Muscle layer of colon (tissue), 2 donors: ENCODE results near the gene PRDM8.

Experiments
- H3K27ac ChIP-seq: one replicate; pipeline ENCODE4 v1.7.0; 2013; ENCODE audit warnings: low read depth, mild to moderate bottlenecking, low read length, moderate library complexity
- H3K27me3 ChIP-seq, 2 donors: one replicate each; pipeline ENCODE4 v1.7.0; 2013; ENCODE audit warnings: low read length in 2 of 2, mild to moderate bottlenecking in 2 of 2; ENCODE audit not compliant: insufficient read depth in 2 of 2, control insufficient read depth in 1 of 2
- H3K36me3 ChIP-seq: one replicate; pipeline ENCODE4 v1.7.0; 2013; ENCODE audit warnings: mild to moderate bottlenecking, low read length; ENCODE audit not compliant: insufficient read depth
- H3K4me1 ChIP-seq: one replicate; pipeline ENCODE4 v1.7.0; 2013; ENCODE audit warnings: mild to moderate bottlenecking, low read length; ENCODE audit not compliant: insufficient read depth
- H3K4me3 ChIP-seq, 2 donors: one replicate each; pipeline ENCODE4 v1.7.0; 2013; ENCODE audit warnings: low read length in 2 of 2, low read depth in 1 of 2, mild to moderate bottlenecking in 1 of 2, moderate library complexity in 1 of 2
- H3K9ac ChIP-seq: one replicate; pipeline ENCODE4 v1.7.0; 2013; ENCODE audit warnings: low read length
- H3K9me3 ChIP-seq: one replicate; pipeline ENCODE4 v1.7.0; 2013; ENCODE audit warnings: mild to moderate bottlenecking, low read length
- donor health status: abdominal sarcoma.
- donor health status: Adenocarcinoma of cecum.

The PRDM8 gene

DNA sequence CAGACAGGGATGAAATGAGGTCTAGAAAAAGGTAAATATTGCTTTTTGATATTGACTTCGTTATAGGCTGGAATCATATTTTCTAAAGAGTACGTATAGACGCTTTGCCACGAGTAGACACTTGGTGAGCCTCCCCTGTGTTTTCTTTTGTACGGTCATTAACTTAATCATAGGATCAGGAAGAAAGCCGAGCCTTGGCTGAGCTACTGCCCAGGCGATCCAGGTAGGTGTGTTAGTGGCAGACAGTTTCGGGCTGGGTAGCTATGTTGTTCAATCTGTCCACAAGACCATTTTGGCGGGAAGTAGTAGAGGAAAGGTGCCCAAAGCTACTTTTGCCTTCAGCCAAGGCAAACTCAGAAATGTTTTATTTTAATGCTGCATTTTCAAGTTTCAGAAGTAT lies 8.8 kb downstream of the PRDM8 start:
- Histone ChIP-seq H3K27me3 (no peaks in the 10 kb centered on the region), H3K36me3 (no peaks in the 10 kb centered on the region), H3K4me1 (no peaks in the 10 kb centered on the region), H3K9me3 (no peaks in the 10 kb centered on the region), H3K9ac (no peak overlapping the region), H3K27ac (no peak overlapping the region), H3K4me3 (no peak overlapping the region)

GRCh38 chr4:80206521-80207171 lies 9.3 kb downstream of the PRDM8 start:
- no peak overlapping the region for H3K9ac ChIP-seq

GRCh38 chr4:80207172-80207583 lies 9.9 kb downstream of the PRDM8 start:
- H3K27me3 ChIP-seq, result no peaks in the 10 kb centered on the region
- no peaks in the 10 kb centered on the region for H3K9me3 ChIP-seq
- H3K4me1 ChIP-seq, result no peaks in the 10 kb centered on the region
- no peak overlapping the region for H3K4me3 ChIP-seq
- H3K9ac ChIP-seq, result no peak overlapping the region
- H3K36me3 ChIP-seq, result no peaks in the 10 kb centered on the region
- no peak overlapping the region for H3K27ac ChIP-seq

More at GRCh38 chr4:80206521-80207171, 9.3 kb downstream of the PRDM8 start:
- H3K36me3 ChIP-seq, result no peaks in the 10 kb centered on the region
- no peak overlapping the region for H3K27ac ChIP-seq
- no peak overlapping the region for H3K4me3 ChIP-seq
- no peaks in the 10 kb centered on the region for H3K4me1 ChIP-seq
- no peaks in the 10 kb centered on the region for H3K9me3 ChIP-seq
- no peaks in the 10 kb centered on the region for H3K27me3 ChIP-seq

DNA sequence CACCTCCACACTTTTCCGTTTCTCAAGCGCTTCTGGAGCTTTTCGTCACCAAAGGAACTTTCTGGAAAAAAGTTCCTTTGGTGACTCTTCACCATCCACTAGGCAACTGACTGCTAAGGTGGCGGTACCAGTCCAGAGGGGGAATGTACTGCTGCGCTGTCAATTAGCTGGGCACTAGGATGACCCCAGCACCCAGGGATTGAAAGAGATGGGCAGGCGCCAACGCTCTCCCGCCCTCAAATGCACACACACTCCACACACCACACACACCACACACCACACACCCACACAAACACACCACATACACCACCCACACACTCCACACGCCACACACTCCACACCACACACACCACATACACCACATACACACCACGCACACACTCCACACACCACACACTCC lies 10.4 kb downstream of the PRDM8 start:
- no peaks in the 10 kb centered on the region for H3K36me3 ChIP-seq
- H3K4me1 ChIP-seq, result no peaks in the 10 kb centered on the region
- no peak overlapping the region for H3K4me3 ChIP-seq
- H3K9ac ChIP-seq, result no peak overlapping the region
- H3K27me3 ChIP-seq, result no peaks in the 10 kb centered on the region
- no peak overlapping the region for H3K27ac ChIP-seq
- no peaks in the 10 kb centered on the region for H3K9me3 ChIP-seq

DNA sequence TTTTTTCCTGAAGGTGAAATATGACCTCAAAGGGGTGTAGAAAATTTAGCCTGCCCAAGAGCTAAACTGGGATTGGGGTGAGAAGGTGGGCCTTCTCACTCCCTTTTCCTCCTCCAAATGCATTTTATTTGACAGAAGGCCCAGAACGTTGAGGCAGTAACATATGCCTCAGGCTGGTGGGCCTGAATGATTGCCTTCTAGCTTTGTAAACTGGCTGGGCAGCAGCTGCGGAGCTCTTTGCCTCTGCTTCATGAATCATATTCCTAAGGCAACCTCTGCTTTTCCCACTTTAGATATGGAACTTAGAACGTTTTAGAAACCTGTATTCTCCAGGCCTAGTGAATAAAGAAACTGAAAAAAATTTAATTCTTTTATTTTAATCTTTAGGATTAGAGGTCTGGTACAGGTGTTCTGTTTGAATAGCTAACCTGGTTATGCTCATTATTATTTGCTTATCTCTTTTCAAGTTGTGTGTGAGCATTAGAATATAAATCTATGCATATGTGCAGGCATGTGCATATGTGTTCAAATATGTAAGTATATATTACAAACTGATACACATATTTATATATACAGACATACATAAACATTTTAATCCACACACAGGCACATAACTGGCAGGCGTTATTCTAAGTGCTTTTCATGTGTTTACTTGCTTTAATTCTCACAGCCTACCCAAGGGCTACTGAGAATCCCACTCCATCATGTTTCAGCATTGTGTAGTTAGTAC lies 11.5 kb downstream of the PRDM8 start:
- H3K4me3 ChIP-seq, result no peak overlapping the region
- H3K36me3 ChIP-seq, result no peaks in the 10 kb centered on the region
- H3K27me3 ChIP-seq, result no peaks in the 10 kb centered on the region
- no peaks in the 10 kb centered on the region for H3K4me1 ChIP-seq
- no peak overlapping the region for H3K27ac ChIP-seq
- no peaks in the 10 kb centered on the region for H3K9me3 ChIP-seq
- H3K9ac ChIP-seq, result no peak overlapping the region

DNA sequence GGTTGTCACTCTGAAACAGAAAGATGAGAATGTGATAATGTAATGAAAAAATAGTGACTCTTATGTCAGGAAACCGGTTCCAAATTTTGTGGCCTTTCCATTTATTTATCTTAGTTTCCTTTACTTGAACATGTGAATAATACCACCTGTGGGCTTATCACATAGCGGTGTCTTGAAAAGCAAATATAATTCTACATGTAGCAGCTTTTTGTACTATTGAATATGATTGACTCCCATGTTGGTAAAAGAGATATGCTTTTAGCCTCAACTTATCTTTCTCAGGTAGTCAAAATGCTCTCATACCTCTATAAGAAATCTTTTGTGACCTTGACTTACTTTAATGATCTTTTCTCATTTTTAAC lies 12.0 kb downstream of the PRDM8 start:
- Histone ChIP-seq H3K4me3 (no peak overlapping the region), H3K9me3 (no peaks in the 10 kb centered on the region), H3K9ac (no peak overlapping the region), H3K4me1 (no peaks in the 10 kb centered on the region), H3K27me3 (no peaks in the 10 kb centered on the region), H3K27ac (no peak overlapping the region), H3K36me3 (no peaks in the 10 kb centered on the region)

- Histone ChIP-seq H3K27ac (no peak overlapping the region), H3K9me3 (no peaks in the 10 kb centered on the region), H3K9ac (no peak overlapping the region), H3K4me3 (no peak overlapping the region), H3K27me3 (no peaks in the 10 kb centered on the region), H3K4me1 (no peaks in the 10 kb centered on the region), H3K36me3 (no peaks in the 10 kb centered on the region)
Observed at GRCh38 chr4:80210549-80210948, 13.2 kb downstream of the PRDM8 start.

GRCh38 chr4:80213117-80213815 lies 16.0 kb downstream of the PRDM8 start:
- Histone ChIP-seq H3K27ac (no peak overlapping the region), H3K36me3 (no peaks in the 10 kb centered on the region), H3K4me1 (no peaks in the 10 kb centered on the region), H3K27me3 (no peaks in the 10 kb centered on the region), H3K9ac (no peak overlapping the region), H3K9me3 (no peaks in the 10 kb centered on the region), H3K4me3 (no peak overlapping the region)

DNA sequence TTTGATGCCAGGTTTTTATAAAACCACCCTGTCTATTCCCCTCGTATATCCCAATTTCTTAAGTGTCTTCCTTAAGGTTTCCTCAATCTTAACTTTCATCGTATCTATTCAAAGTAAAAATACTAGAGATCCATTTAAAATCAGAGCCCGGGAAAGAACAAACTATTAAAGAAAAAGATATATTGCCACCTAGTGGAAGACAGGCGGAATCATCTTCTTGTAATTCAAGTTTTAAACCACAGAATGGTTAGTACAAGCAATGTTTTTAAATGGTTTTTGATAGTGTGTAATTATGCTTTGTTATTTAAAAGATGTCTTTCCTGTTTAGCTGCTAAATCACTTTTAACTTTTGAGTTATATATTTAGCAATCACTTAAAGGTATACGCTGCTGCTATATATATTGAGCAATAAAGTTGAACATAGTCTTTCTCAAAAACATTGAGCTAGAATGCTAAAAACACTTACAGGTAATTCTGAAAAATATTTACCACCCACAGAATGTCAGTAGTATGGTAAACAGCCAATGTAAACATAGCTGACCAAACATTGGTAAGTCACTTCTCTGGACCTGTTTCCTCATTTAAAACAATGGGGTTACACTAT lies 18.2 kb downstream of the PRDM8 start:
- H3K9ac ChIP-seq, result no peak overlapping the region
- no peaks in the 10 kb centered on the region for H3K27me3 ChIP-seq
- H3K36me3 ChIP-seq, result no peaks in the 10 kb centered on the region
- H3K9me3 ChIP-seq, result no peaks in the 10 kb centered on the region
- no peaks in the 10 kb centered on the region for H3K4me1 ChIP-seq
- no peak overlapping the region for H3K27ac ChIP-seq
- H3K4me3 ChIP-seq, result no peak overlapping the region

GRCh38 chr4:80216100-80216761 lies 18.9 kb downstream of the PRDM8 start:
- no peaks in the 10 kb centered on the region for H3K27me3 ChIP-seq
- H3K27ac ChIP-seq, result no peak overlapping the region
- H3K9me3 ChIP-seq, result no peaks in the 10 kb centered on the region
- H3K4me3 ChIP-seq, result no peak overlapping the region
- no peaks in the 10 kb centered on the region for H3K4me1 ChIP-seq
- no peak overlapping the region for H3K9ac ChIP-seq
- H3K36me3 ChIP-seq, result no peaks in the 10 kb centered on the region
